HepG2 (cell line): ENCODE data around the gene CYTH2. TPM values are rescaled to one million over a fixed set of nuclear protein-coding genes. Genes with fewer than 3 reads are reported as not detected.

Experiments used
- HNRNPLL ChIP-seq: fragments of 200-400 bp; formaldehyde crosslinking; IDR thresholded peaks from 2 replicates; pipeline ENCODE4 v1.6.1; 2017; ENCODE audit warnings: mild to moderate bottlenecking, low read depth, low read length; ENCODE audit not compliant: poor library complexity, severe bottlenecking
- MTA3 ChIP-seq: sonication (generic); formaldehyde crosslinking; IDR thresholded peaks from 2 replicates; pipeline ENCODE4 v1.4.0; 2020; ENCODE audit warnings: missing genetic modification reagents
- PHF8 ChIP-seq: sonication (generic); formaldehyde crosslinking; IDR thresholded peaks from 2 replicates; pipeline ENCODE4 v1.5.0; 2020; ENCODE audit warnings: missing genetic modification reagents
- POLR2A ChIP-seq, 2 experiments: IDR thresholded peaks; 2 replicates each; pipeline ENCODE4 v1.6.1; 2011; ENCODE audit warnings: low read depth in 2 of 2, low read length in 2 of 2, mild to moderate bottlenecking in 1 of 2, moderate library complexity in 1 of 2; ENCODE audit not compliant: insufficient read depth in 1 of 2
- SP1 ChIP-seq, 2 experiments: fragments of 450-650 bp in 1 of 2; sonication (generic) in 1 of 2; formaldehyde crosslinking in 1 of 2; IDR thresholded peaks; 2 replicates each; pipeline versions ENCODE4 v1.4.0 to v1.6.1; 2016 to 2020; ENCODE audit warnings: missing genetic modification reagents in 1 of 2
- TEAD3 ChIP-seq: optimal IDR thresholded peaks from 2 replicates; pipeline ENCODE3; 2016; ENCODE audit warnings: borderline replicate concordance
- ZNF264 ChIP-seq: sonication (generic); formaldehyde crosslinking; IDR thresholded peaks from 2 replicates; pipeline ENCODE4 v1.4.0; 2020; ENCODE audit warnings: missing genetic modification reagents
- polyA plus RNA-seq, 8 experiments: library from polyadenylated mRNA; depleted of rRNA in 3 of 8; stranded (reverse) in 7 of 8; unstranded in 1 of 8; fragments of >200 nt; fragmentation: Illumina TruSeq in 4 of 8; extraction: Trizol in 4 of 8; gene quantifications; 2 replicates each; pipeline versions ENCODE4 v1.2.1 to v1.2.3, GENCODE V29; 2011 to 2016; ENCODE audit warnings: low read depth in 4 of 8, missing spikeins in 1 of 8, mixed read lengths in 1 of 8; ENCODE audit not compliant: insufficient read depth in 1 of 8
- total RNA-seq, 5 experiments: library from RNA; depleted of rRNA; stranded (reverse); fragments of >200 nt; fragmentation: Illumina TruSeq; extraction: Trizol; gene quantifications; 2 replicates each; pipeline ENCODE4 v1.2.3, GENCODE V29; 2016; ENCODE audit warnings: low read depth in 1 of 5
- TF ChIP-seq, protein P1 (sequence below): sonication (generic); formaldehyde crosslinking; IDR thresholded peaks from 2 replicates; pipeline ENCODE4 v1.5.0; 2020; ENCODE audit warnings: missing genetic modification reagents
- TF ChIP-seq, protein P2 (sequence below): sonication (generic); formaldehyde crosslinking; IDR thresholded peaks from 2 replicates; pipeline ENCODE4 v1.5.1; 2020; ENCODE audit warnings: mild to moderate bottlenecking, moderate library complexity, missing genetic modification reagents
- TF ChIP-seq, protein P3 (sequence below): sonication (generic); formaldehyde crosslinking; IDR thresholded peaks from 2 replicates; pipeline ENCODE4 v1.4.0; 2020; ENCODE audit warnings: missing genetic modification reagents
- TF ChIP-seq, protein P4 (sequence below): sonication (generic); formaldehyde crosslinking; IDR thresholded peaks from 2 replicates; pipeline ENCODE4 v1.5.1; 2020; ENCODE audit warnings: mild to moderate bottlenecking, missing genetic modification reagents, moderate library complexity
- TF ChIP-seq, protein P5 (sequence below): sonication (generic); formaldehyde crosslinking; IDR thresholded peaks from 2 replicates; pipeline ENCODE4 v1.8.0; 2023; ENCODE audit warnings: mild to moderate bottlenecking, missing genetic modification reagents

CYTH2 gene
- total and polyA plus RNA-seq, 2 of the 13 experiments (the other 11 are each of a cell fraction or from before 2014, with no cell fraction given): 16.5 to 39.3 TPM

DNA sequence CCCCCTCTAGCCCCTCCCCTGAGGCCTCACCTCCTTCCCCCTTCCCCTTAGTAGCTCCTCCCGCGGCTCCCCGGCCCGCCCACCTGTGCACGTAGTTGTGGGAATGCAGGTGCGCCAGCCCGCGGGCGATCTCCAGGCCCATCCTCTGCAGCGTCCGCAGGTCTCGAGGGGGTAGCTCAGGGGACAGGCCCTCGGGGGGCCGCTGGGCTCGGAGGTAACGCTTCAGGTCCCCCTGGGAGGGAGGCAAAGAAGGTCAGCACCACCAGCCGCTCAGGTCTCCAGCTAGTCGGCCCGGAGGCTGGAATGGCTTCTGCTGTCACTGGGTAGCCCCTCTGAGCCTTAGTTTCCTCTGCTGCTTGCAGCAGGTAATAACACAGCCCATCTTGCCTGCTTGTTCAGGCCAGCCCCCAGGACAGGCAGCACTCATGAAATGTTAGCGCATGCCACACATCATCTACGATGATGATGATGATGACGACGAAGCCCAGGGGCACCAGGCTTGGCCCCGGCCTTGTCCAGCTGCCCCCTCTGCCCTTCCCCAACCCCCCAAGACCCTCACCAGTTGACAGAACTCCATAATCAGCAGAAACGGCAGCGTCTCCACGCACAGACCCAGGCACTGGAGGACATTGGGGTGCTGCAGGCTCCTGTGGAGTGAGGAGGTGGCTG is 33.3 kb downstream of the CYTH2 start (continued):
- TF ChIP-seq, protein P1, sequence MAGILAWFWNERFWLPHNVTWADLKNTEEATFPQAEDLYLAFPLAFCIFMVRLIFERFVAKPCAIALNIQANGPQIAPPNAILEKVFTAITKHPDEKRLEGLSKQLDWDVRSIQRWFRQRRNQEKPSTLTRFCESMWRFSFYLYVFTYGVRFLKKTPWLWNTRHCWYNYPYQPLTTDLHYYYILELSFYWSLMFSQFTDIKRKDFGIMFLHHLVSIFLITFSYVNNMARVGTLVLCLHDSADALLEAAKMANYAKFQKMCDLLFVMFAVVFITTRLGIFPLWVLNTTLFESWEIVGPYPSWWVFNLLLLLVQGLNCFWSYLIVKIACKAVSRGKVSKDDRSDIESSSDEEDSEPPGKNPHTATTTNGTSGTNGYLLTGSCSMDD (CRISPR knock-in tag): no peak
- TF ChIP-seq MTA3 (no peak), PHF8 (CRISPR knock-in tag) (0 out of 2 replicates have a peak, but pooled peaks have one; percentile 25), SP1 (IDR thresholded peaks at IDR 0.05) (no peak), SP1 (CRISPR knock-in tag; IDR thresholded peaks at IDR 0.05) (0 out of 2 replicates have a peak, but pooled peaks have one; percentile 22), POLR2A (IDR thresholded peaks at IDR 0.05; ENCODE audit: insufficient read depth in 1 of 2, low read depth in 2 of 2, low read length in 2 of 2) (0 out of 4 replicates have a peak, but pooled peaks of 1 of the 2 experiments have one; percentile 37), HNRNPLL (no peak), TEAD3 (CRISPR knock-in tag) (peak; percentile 44), ZNF264 (CRISPR knock-in tag) (no peak)
- TF ChIP-seq, protein P2, sequence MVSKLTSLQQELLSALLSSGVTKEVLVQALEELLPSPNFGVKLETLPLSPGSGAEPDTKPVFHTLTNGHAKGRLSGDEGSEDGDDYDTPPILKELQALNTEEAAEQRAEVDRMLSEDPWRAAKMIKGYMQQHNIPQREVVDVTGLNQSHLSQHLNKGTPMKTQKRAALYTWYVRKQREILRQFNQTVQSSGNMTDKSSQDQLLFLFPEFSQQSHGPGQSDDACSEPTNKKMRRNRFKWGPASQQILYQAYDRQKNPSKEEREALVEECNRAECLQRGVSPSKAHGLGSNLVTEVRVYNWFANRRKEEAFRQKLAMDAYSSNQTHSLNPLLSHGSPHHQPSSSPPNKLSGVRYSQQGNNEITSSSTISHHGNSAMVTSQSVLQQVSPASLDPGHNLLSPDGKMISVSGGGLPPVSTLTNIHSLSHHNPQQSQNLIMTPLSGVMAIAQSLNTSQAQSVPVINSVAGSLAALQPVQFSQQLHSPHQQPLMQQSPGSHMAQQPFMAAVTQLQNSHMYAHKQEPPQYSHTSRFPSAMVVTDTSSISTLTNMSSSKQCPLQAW (CRISPR knock-in tag): no peak
- TF ChIP-seq, protein P3, sequence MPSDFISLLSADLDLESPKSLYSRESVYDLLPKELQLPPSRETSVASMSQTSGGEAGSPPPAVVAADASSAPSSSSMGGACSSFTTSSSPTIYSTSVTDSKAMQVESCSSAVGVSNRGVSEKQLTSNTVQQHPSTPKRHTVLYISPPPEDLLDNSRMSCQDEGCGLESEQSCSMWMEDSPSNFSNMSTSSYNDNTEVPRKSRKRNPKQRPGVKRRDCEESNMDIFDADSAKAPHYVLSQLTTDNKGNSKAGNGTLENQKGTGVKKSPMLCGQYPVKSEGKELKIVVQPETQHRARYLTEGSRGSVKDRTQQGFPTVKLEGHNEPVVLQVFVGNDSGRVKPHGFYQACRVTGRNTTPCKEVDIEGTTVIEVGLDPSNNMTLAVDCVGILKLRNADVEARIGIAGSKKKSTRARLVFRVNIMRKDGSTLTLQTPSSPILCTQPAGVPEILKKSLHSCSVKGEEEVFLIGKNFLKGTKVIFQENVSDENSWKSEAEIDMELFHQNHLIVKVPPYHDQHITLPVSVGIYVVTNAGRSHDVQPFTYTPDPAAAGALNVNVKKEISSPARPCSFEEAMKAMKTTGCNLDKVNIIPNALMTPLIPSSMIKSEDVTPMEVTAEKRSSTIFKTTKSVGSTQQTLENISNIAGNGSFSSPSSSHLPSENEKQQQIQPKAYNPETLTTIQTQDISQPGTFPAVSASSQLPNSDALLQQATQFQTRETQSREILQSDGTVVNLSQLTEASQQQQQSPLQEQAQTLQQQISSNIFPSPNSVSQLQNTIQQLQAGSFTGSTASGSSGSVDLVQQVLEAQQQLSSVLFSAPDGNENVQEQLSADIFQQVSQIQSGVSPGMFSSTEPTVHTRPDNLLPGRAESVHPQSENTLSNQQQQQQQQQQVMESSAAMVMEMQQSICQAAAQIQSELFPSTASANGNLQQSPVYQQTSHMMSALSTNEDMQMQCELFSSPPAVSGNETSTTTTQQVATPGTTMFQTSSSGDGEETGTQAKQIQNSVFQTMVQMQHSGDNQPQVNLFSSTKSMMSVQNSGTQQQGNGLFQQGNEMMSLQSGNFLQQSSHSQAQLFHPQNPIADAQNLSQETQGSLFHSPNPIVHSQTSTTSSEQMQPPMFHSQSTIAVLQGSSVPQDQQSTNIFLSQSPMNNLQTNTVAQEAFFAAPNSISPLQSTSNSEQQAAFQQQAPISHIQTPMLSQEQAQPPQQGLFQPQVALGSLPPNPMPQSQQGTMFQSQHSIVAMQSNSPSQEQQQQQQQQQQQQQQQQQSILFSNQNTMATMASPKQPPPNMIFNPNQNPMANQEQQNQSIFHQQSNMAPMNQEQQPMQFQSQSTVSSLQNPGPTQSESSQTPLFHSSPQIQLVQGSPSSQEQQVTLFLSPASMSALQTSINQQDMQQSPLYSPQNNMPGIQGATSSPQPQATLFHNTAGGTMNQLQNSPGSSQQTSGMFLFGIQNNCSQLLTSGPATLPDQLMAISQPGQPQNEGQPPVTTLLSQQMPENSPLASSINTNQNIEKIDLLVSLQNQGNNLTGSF: 0 out of 2 replicates have a peak, but pooled peaks have one; percentile 56
- TF ChIP-seq, protein P4, sequence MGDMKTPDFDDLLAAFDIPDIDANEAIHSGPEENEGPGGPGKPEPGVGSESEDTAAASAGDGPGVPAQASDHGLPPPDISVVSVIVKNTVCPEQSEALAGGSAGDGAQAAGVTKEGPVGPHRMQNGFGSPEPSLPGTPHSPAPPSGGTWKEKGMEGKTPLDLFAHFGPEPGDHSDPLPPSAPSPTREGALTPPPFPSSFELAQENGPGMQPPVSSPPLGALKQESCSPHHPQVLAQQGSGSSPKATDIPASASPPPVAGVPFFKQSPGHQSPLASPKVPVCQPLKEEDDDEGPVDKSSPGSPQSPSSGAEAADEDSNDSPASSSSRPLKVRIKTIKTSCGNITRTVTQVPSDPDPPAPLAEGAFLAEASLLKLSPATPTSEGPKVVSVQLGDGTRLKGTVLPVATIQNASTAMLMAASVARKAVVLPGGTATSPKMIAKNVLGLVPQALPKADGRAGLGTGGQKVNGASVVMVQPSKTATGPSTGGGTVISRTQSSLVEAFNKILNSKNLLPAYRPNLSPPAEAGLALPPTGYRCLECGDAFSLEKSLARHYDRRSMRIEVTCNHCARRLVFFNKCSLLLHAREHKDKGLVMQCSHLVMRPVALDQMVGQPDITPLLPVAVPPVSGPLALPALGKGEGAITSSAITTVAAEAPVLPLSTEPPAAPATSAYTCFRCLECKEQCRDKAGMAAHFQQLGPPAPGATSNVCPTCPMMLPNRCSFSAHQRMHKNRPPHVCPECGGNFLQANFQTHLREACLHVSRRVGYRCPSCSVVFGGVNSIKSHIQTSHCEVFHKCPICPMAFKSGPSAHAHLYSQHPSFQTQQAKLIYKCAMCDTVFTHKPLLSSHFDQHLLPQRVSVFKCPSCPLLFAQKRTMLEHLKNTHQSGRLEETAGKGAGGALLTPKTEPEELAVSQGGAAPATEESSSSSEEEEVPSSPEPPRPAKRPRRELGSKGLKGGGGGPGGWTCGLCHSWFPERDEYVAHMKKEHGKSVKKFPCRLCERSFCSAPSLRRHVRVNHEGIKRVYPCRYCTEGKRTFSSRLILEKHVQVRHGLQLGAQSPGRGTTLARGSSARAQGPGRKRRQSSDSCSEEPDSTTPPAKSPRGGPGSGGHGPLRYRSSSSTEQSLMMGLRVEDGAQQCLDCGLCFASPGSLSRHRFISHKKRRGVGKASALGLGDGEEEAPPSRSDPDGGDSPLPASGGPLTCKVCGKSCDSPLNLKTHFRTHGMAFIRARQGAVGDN: peak; percentile 43; the same call in 1 of the 2 replicates
- TF ChIP-seq, protein P5, sequence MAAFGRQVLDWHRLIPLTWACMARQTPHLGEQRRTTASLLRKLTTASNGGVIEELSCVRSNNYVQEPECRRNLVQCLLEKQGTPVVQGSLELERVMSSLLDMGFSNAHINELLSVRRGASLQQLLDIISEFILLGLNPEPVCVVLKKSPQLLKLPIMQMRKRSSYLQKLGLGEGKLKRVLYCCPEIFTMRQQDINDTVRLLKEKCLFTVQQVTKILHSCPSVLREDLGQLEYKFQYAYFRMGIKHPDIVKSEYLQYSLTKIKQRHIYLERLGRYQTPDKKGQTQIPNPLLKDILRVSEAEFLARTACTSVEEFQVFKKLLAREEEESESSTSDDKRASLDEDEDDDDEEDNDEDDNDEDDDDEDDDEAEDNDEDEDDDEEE (CRISPR knock-in tag): no peak
